ENCODE results near the gene STARD9.
"Not testable (repeated sequence)": the region's sequence is repeated elsewhere in the genome, so short reads cannot be mapped to it uniquely, and the experiment has no call there.

STARD9 gene

GRCh38 chr15:42575188-42576039 lies at the start of gene STARD9:
TSS of gene STARD9 (plus strand) at chr15:42575606. CDS start at chr15:42575716, 110 bp downstream.
- DNase-seq, result peak; percentile 94

- DNase-seq, result no peak
Observed at GRCh38 chr15:42528970-42529369, 46.4 kb upstream of the STARD9 start.

- no peak for DNase-seq
Observed at GRCh38 chr15:42533246-42533645, 42.2 kb upstream of the STARD9 start.

GRCh38 chr15:42544853-42545629 lies 30.4 kb upstream of the STARD9 start:
- no peak for DNase-seq

GRCh38 chr15:42547918-42548248 lies 27.5 kb upstream of the STARD9 start:
- DNase-seq, result no peak

- peak; percentile 86 for DNase-seq
Observed at GRCh38 chr15:42548249-42549031, 27.0 kb upstream of the STARD9 start, which contains the start of the genes HAUS2 and LRRC57. TSS of gene HAUS2 (plus strand) at chr15:42548838. CDS start at chr15:42548873, 35 bp downstream. TSS of gene LRRC57 (minus strand) at chr15:42548793. CDS start at chr15:42548434, 359 bp downstream.

- DNase-seq, result no peak
Observed at GRCh38 chr15:42549032-42549491, 26.3 kb upstream of the STARD9 start.

- no peak for DNase-seq
Observed at GRCh38 chr15:42549741-42550392, 25.5 kb upstream of the STARD9 start.

GRCh38 chr15:42553554-42553953 lies 21.9 kb upstream of the STARD9 start:
- no peak for DNase-seq

GRCh38 chr15:42556550-42557207 lies 18.7 kb upstream of the STARD9 start:
- DNase-seq, result not testable (repeated sequence)

GRCh38 chr15:42558739-42559138 lies 16.7 kb upstream of the STARD9 start:
- no peak for DNase-seq

- no peak for DNase-seq
Observed at GRCh38 chr15:42576040-42576594, 711 bp downstream of the STARD9 start.

GRCh38 chr15:42576776-42577175 lies 1.4 kb downstream of the STARD9 start:
- DNase-seq, result no peak

- DNase-seq, result no peak
Observed at GRCh38 chr15:42577514-42578031, 2.2 kb downstream of the STARD9 start.

GRCh38 chr15:42578984-42579537 lies 3.7 kb downstream of the STARD9 start:
- no peak for DNase-seq

- DNase-seq, result peak; percentile 77
Observed at GRCh38 chr15:42581272-42581730, 5.9 kb downstream of the STARD9 start.

GRCh38 chr15:42582569-42583375 lies 7.4 kb downstream of the STARD9 start:
- DNase-seq, result no peak

- no peak for DNase-seq
Observed at GRCh38 chr15:42584031-42584765, 8.8 kb downstream of the STARD9 start.

- DNase-seq, result no peak
Observed at GRCh38 chr15:42590619-42591237, 15.3 kb downstream of the STARD9 start.
